Aorta (tissue), 5 donors: ENCODE data around the gene SNX32. TPM values are rescaled to one million over a fixed set of nuclear protein-coding genes. Genes with fewer than 3 reads are reported as not detected.

Experiments used
- ATAC-seq: fragments of 200-7000 bp; cut with Tn5 transposase; one replicate; pipeline ENCODE4 v1.9.1; 2022; ENCODE audit warnings: moderate library complexity; ENCODE audit not compliant: low FRiP score
- DNase-seq, 2 donors: peaks; one replicate each; pipeline ENCODE4 v3.0.0-alpha.2; 2020
- H3K27ac ChIP-seq, 2 donors: one replicate each; pipeline ENCODE4 v1.5.1; 2013; ENCODE audit warnings: low read length in 2 of 2, mild to moderate bottlenecking in 2 of 2, moderate library complexity in 2 of 2, control low read depth in 1 of 2, inconsistent platforms in 1 of 2, low read depth in 1 of 2
- H3K27me3 ChIP-seq, 2 donors: one replicate each; pipeline ENCODE4 v1.6.1; 2013; ENCODE audit warnings: control low read depth in 1 of 2, low read length in 1 of 2, mild to moderate bottlenecking in 1 of 2, moderate library complexity in 1 of 2; ENCODE audit not compliant: insufficient read depth in 2 of 2, control insufficient read depth in 1 of 2
- H3K36me3 ChIP-seq, 2 donors: one replicate each; pipeline ENCODE4 v1.6.1; 2013; ENCODE audit warnings: control low read depth in 1 of 2, low read length in 1 of 2, mild to moderate bottlenecking in 1 of 2; ENCODE audit not compliant: insufficient read depth in 2 of 2, control insufficient read depth in 1 of 2
- H3K4me1 ChIP-seq, 2 donors: one replicate each; pipeline ENCODE4 v1.6.1; 2013; ENCODE audit warnings: low read length in 2 of 2, control low read depth in 1 of 2, mild to moderate bottlenecking in 1 of 2, moderate library complexity in 1 of 2; ENCODE audit not compliant: insufficient read depth in 2 of 2, control insufficient read depth in 1 of 2
- H3K4me3 ChIP-seq, 2 donors: one replicate each; pipeline ENCODE4 v1.5.1; 2013; ENCODE audit warnings: low read length in 2 of 2, control low read depth in 1 of 2, mild to moderate bottlenecking in 1 of 2
- H3K9me3 ChIP-seq: one replicate; pipeline ENCODE4 v1.6.1; 2013; ENCODE audit warnings: mild to moderate bottlenecking, low read length; ENCODE audit not compliant: control insufficient read depth
- WGBS, 2 donors: extraction: QIAGEN DNeasy Blood & Tissue Kit; methylation state at CpG; one replicate each; pipeline ENCODE4 v1.1.7; 2013; 5-methylcytosine and 5-hydroxymethylcytosine counted together
- intact Hi-C, 2 donors: fragments of 100-400 bp; cut with DNase I; formaldehyde crosslinking; loops; one replicate each; pipeline versions ENCODE4 v1.14.2 to v1.15.0; 2022
- polyA plus RNA-seq, 2 donors: library from polyadenylated mRNA; stranded (reverse); fragments of 200-250 nt; gene quantifications; one replicate each; pipeline ENCODE4 v1.2.3, GENCODE V29; 2013
- total RNA-seq, 2 donors: library from RNA; stranded (reverse); fragmentation: NEBNext Ultra II Directional; extraction: Animal tissue kit (Norgen Biotek cat#: 25700); gene quantifications; one replicate each; pipeline ENCODE4 v1.2.1, GENCODE V29; 2021
- donor health status: healthy with polysubstance abuse.
- donor health status: Bipolar disorder and iron deficiency.
- donor health status: DM: no; HTN: no; CAD: no.
- donor health status: DM: no; HTN: no; CAD: no.
- donor health status: DM: yes; HTN: yes; CAD: no.

Gene SNX32
- total and polyA plus RNA-seq, 4 donors = 0.39 to 2.4 (median 1.2) TPM; not detected in 1

GRCh38 chr11:65851811-65852507 lies 18.2 kb downstream of the SNX32 start:
- WGBS, 2 donors = 85 to 89% methylated on average over 10 of the region's 10 CpGs
- Histone ChIP-seq H3K27ac (no peak overlapping the region), H3K9me3 (no peaks in the 10 kb centered on the region), H3K4me3 (no peak overlapping the region), H3K4me1 (no peaks in the 10 kb centered on the region), H3K27me3 (no peaks in the 10 kb centered on the region), H3K36me3 (peaks cover 3 to 9% of the 10 kb centered on the region in 2 donors)
- intact Hi-C loops = no loop called here
- ATAC-seq = no peak
- peak in 1 of 2 donors; percentile 59 for DNase-seq

GRCh38 chr11:65852508-65853245 lies 18.9 kb downstream of the SNX32 start:
- ATAC-seq = no peak
- Histone ChIP-seq H3K36me3 (peaks cover 3 to 9% of the 10 kb centered on the region in 2 donors), H3K4me3 (no peak overlapping the region), H3K9me3 (no peaks in the 10 kb centered on the region), H3K4me1 (no peaks in the 10 kb centered on the region), H3K27me3 (no peaks in the 10 kb centered on the region), H3K27ac (no peak overlapping the region)
- WGBS, 2 donors = 92 to 93% methylated on average over 24 to 33 of the region's 33 CpGs
- intact Hi-C loops = no loop called here
- peak in 1 of 2 donors; percentile 77 for DNase-seq

GRCh38 chr11:65853246-65853979 lies 19.6 kb downstream of the SNX32 start:
- intact Hi-C loops = no loop called here
- Histone ChIP-seq H3K9me3 (no peaks in the 10 kb centered on the region), H3K4me1 (no peaks in the 10 kb centered on the region), H3K4me3 (no peak overlapping the region), H3K27ac (no peak overlapping the region), H3K36me3 (peaks cover 3 to 9% of the 10 kb centered on the region in 2 donors), H3K27me3 (no peaks in the 10 kb centered on the region)
- WGBS, 2 donors = 85 to 88% methylated on average over 6 of the region's 6 CpGs
- ATAC-seq = no peak
- DNase-seq = peak in 1 of 2 donors; percentile 68

GRCh38 chr11:65854161-65854592 lies 20.4 kb downstream of the SNX32 start:
- H3K27ac ChIP-seq = no peak overlapping the region
- DNase-seq = peak in 1 of 2 donors; percentile 55
- H3K36me3 ChIP-seq = peaks cover 3 to 9% of the 10 kb centered on the region in 2 donors
- 88 to 90% methylated on average over 4 of the region's 4 CpGs for WGBS, 2 donors
- intact Hi-C loops = no loop called here
- H3K4me3 ChIP-seq = no peak overlapping the region
- H3K4me1 ChIP-seq = no peaks in the 10 kb centered on the region
- no peaks in the 10 kb centered on the region for H3K9me3 ChIP-seq
- no peak for ATAC-seq
- H3K27me3 ChIP-seq = no peaks in the 10 kb centered on the region

GRCh38 chr11:65854852-65855837 lies 21.4 kb downstream of the SNX32 start:
- H3K4me3 ChIP-seq = no peak overlapping the region
- intact Hi-C loops = no loop called here
- 63 to 66% methylated on average over 15 of the region's 15 CpGs for WGBS, 2 donors
- H3K27me3 ChIP-seq = no peaks in the 10 kb centered on the region
- ATAC-seq (no peak), DNase-seq (peak in 1 of 2 donors; percentile 72)
- no peaks in the 10 kb centered on the region for H3K4me1 ChIP-seq
- H3K9me3 ChIP-seq = no peaks in the 10 kb centered on the region
- H3K27ac ChIP-seq = no peak overlapping the region
- peaks cover 3 to 9% of the 10 kb centered on the region in 2 donors for H3K36me3 ChIP-seq

GRCh38 chr11:65855927-65856363 lies 22.2 kb downstream of the SNX32 start:
- ATAC-seq (no peak), DNase-seq (peak in 1 of 2 donors; percentile 39)
- H3K27me3 ChIP-seq = no peaks in the 10 kb centered on the region
- no peaks in the 10 kb centered on the region for H3K9me3 ChIP-seq
- no peak overlapping the region for H3K4me3 ChIP-seq
- intact Hi-C loops = no loop called here
- H3K36me3 ChIP-seq = peaks cover 3 to 9% of the 10 kb centered on the region in 2 donors
- 77 to 78% methylated on average over 15 of the region's 15 CpGs for WGBS, 2 donors
- H3K27ac ChIP-seq = no peak overlapping the region
- H3K4me1 ChIP-seq = no peaks in the 10 kb centered on the region

GRCh38 chr11:65856689-65857499 lies 23.1 kb downstream of the SNX32 start:
- intact Hi-C loops = no loop called here

More at GRCh38 chr11:65856689-65857499, 23.1 kb downstream of the SNX32 start:
- peaks cover 3 to 9% of the 10 kb centered on the region in 2 donors for H3K36me3 ChIP-seq
- no peaks in the 10 kb centered on the region for H3K27me3 ChIP-seq
- WGBS, 2 donors = 1% methylated on average over 56 to 57 of the region's 57 CpGs
- no peaks in the 10 kb centered on the region for H3K4me1 ChIP-seq
- peak; percentile 70 for ATAC-seq
- DNase-seq = peak; percentile 92 to 94
- peak overlapping the region; percentile 64 to 77 for H3K4me3 ChIP-seq
- peak overlapping the region; percentile 46 to 70 for H3K27ac ChIP-seq
- no peaks in the 10 kb centered on the region for H3K9me3 ChIP-seq
